ENCODE measurements around the gene PLPP1. TPM values are rescaled to one million over a fixed set of nuclear protein-coding genes. Genes with fewer than 3 reads are reported as not detected.

Gene PLPP1
- total RNA-seq, 4 donors from 2014 or later, result 73.1 to 116 (median 89.6) TPM

DNA sequence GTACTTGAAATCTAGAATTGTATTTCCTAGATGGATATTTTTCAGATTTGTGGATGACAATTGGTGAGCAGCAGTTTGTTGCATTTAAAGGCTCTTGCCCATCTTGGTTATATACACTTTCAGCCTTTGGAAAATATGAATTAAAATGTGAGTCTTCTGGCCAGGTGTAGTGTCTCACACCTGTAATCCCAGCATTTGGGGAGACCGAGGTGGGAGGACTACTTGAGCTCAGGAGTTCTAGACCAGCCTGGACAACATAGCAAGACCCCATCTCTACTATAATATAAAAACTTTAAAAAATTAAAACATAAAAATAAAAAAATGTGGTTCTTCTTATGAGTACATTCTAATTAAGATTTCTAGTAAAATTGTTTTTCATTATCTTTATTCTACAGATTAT lies 125.0 kb downstream of the PLPP1 start:
- no peak overlapping the region for H3K4me3 ChIP-seq (ENCODE audit: low read depth, poor library complexity, severe bottlenecking)
- WGBS, 2 donors, result 93 to 100% methylated on average over 1 of the region's 1 CpG
- TF ChIP-seq POLR2A (IDR thresholded peaks at IDR 0.05), result no peak
- TF ChIP-seq, protein P1, sequence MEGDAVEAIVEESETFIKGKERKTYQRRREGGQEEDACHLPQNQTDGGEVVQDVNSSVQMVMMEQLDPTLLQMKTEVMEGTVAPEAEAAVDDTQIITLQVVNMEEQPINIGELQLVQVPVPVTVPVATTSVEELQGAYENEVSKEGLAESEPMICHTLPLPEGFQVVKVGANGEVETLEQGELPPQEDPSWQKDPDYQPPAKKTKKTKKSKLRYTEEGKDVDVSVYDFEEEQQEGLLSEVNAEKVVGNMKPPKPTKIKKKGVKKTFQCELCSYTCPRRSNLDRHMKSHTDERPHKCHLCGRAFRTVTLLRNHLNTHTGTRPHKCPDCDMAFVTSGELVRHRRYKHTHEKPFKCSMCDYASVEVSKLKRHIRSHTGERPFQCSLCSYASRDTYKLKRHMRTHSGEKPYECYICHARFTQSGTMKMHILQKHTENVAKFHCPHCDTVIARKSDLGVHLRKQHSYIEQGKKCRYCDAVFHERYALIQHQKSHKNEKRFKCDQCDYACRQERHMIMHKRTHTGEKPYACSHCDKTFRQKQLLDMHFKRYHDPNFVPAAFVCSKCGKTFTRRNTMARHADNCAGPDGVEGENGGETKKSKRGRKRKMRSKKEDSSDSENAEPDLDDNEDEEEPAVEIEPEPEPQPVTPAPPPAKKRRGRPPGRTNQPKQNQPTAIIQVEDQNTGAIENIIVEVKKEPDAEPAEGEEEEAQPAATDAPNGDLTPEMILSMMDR (IDR thresholded peaks at IDR 0.05), result no peak
- intact Hi-C loops (cut with DNase I; ENCODE audit: low total_unique reads), result loop anchor here (5.0 kb wide), 1 partner anchor 283 kb away; no protein-coding TSS in a partner anchor
- no peak for DNase-seq (ENCODE audit: low spot score in 2 of 2)

DNA sequence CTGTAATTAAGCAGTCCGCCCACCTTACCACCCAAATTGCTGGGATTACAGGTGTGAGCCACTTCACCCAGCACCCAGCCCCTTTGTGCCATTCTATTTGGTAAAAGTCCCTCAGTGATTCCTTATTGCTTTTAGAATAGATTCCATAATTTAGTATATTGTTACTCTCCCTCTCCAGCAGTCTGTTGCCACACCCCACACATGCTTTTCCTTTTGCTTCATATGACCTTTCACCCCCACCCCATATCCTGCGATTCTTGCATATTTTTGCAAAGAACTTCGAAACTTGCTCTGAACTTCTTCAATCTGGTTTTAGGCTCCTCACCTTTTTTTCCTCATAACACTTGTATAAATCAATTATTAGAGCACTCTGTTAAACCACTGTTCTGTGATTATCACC lies 126.8 kb downstream of the PLPP1 start:
- TF ChIP-seq POLR2A (IDR thresholded peaks at IDR 0.05), result no peak
- TF ChIP-seq, protein P1 (IDR thresholded peaks at IDR 0.05), result no peak
- no peak for DNase-seq (ENCODE audit: low spot score in 2 of 2)
- intact Hi-C loops (cut with DNase I; ENCODE audit: low total_unique reads), result loop anchor here (5.0 kb wide), 1 partner anchor 284 kb away; no protein-coding TSS in a partner anchor
- 84 to 85% methylated on average over 3 of the region's 3 CpGs for WGBS, 2 donors
- H3K4me3 ChIP-seq (ENCODE audit: low read depth, poor library complexity, severe bottlenecking), result no peak overlapping the region

DNA sequence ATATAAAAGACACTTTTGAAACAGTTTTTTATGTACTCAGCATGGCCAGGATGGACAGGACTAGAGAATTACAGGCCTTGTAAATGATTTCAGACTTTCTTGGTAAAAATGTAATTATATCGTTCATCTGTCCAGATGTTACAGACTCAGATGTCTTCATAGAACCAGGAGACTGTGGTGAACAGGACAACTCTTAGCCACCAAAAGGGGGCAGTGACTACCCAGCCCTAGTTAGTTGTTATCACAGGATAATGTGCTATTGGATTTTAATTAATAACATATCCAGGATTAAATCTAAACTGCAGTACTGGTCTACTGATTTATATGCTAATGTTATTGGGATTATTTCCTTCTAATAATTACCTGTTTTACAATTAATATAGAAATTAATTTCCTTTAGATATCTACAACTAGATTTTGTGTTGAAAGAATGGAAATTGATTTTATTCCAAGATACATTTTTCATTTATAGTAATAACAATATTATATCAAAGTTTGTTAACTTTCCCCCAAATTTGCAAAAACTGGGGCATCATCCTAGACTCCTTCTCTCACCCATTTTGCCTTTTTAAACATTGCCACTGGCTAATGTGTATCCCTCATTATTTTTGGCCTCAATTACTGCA lies 127.6 kb downstream of the PLPP1 start:
- TF ChIP-seq, protein P1 (IDR thresholded peaks at IDR 0.05), result no peak
- no peak for TF ChIP-seq POLR2A (IDR thresholded peaks at IDR 0.05)
- WGBS, 2 donors, result 41% methylated on average over 1 of the region's 1 CpG
- intact Hi-C loops (cut with DNase I; ENCODE audit: low total_unique reads), result loop anchor here (5.0 kb wide), 1 partner anchor 285 kb away; no protein-coding TSS in a partner anchor

DNA sequence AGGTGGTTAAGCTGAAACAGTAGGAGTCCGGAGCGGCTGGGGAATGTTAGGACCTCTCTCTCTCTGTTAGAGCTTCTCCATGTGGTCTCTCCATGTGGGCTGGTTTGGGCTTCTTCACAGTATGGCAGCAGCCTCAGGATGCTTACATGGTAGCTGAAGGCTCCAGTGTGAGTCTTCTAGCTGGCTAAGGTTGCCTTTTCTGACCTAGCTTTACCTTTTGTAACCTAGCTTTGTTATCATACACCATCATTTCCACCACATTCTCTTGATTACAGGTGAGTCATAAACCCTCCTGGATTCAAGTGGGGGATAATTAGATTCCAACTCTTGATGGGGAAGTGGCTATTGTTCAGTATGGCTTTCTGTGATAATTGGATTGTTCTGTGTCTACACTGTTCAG lies 128.5 kb downstream of the PLPP1 start:
- intact Hi-C loops (cut with DNase I; ENCODE audit: low total_unique reads), result loop anchor here (5.0 kb wide), 1 partner anchor 286 kb away; no protein-coding TSS in a partner anchor
- TF ChIP-seq POLR2A (IDR thresholded peaks at IDR 0.05), result no peak

More for the DNA sequence above, 127.6 kb downstream of the PLPP1 start:
- no peak overlapping the region for H3K4me3 ChIP-seq (ENCODE audit: low read depth, poor library complexity, severe bottlenecking)
- DNase-seq (ENCODE audit: low spot score in 2 of 2), result no peak

DNA sequence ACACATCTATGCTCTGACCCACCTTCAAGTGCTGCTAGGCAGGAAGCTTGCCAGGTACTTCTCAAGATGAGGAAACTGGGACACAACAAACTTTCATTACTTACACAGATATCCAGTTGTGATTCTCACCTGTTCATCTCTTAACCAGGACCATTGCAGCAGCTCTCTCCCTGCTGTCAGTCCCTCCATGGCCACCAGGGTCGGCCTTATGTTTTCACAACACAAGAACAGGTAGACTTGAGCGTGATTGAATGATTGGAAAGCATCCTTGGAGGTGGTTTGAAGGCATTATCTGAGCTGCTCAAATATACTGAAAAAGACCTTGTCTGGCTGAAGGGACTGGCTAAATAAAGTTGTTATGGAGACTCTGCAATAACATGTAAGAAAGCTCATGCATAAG lies 132.6 kb downstream of the PLPP1 start:
- 45 to 76% methylated on average over 2 of the region's 2 CpGs for WGBS, 2 donors
- no peak overlapping the region for H3K4me3 ChIP-seq (ENCODE audit: low read depth, poor library complexity, severe bottlenecking)
- intact Hi-C loops (cut with DNase I; ENCODE audit: low total_unique reads), result no loop called here
- no peak for TF ChIP-seq POLR2A (IDR thresholded peaks at IDR 0.05)
- TF ChIP-seq, protein P1 (IDR thresholded peaks at IDR 0.05), result no peak
- DNase-seq (ENCODE audit: low spot score in 2 of 2), result no peak

More for the DNA sequence above, 128.5 kb downstream of the PLPP1 start:
- H3K4me3 ChIP-seq (ENCODE audit: low read depth, poor library complexity, severe bottlenecking), result no peak overlapping the region
- DNase-seq (ENCODE audit: low spot score in 2 of 2), result no peak
- 88 to 97% methylated on average over 2 of the region's 2 CpGs for WGBS, 2 donors

DNA sequence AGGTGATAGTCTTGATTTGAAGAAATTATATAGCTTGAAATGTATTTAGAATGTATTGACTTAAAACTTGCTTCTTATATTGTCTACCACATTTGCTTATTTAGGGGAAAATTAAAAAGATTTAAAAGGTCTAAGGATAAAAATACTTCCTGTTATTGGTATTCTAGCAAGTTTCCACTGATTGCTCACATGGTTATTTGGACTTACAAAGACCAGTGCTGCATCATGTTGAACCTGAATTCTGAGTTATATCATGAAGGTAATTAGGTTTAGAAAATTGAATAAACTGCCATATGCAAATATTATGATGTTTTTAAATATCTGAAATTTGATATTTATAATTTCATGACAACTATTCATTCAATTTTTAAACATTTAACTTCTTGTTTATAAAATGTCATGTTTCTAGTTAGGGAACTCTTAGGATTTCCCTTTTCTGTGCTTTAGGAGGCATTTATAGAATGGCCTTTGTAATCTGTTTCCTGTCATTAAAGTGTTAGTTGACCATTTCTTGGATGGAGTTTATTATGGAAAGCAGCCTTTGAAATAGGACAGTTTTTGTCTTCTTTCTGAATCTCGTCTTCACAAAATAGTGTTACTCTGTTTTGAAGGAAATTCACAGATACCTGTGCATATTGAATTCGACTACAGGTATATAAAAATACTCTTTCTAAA lies 141.1 kb downstream of the PLPP1 start:
- intact Hi-C loops (cut with DNase I; ENCODE audit: low total_unique reads), result no loop called here
- WGBS, 2 donors, result 43% methylated on average over 2 of the region's 2 CpGs
- DNase-seq (ENCODE audit: low spot score in 2 of 2), result no peak
- TF ChIP-seq, protein P1 (IDR thresholded peaks at IDR 0.05), result no peak
- TF ChIP-seq POLR2A (IDR thresholded peaks at IDR 0.05), result no peak
- no peak overlapping the region for H3K4me3 ChIP-seq (ENCODE audit: low read depth, poor library complexity, severe bottlenecking)
